ENCODE measurements around the gene RCCD1.

GRCh38 chr15:90931575-90931827 is 23.2 kb upstream of the RCCD1 start:
- TF ChIP-seq CREB1 (IDR thresholded peaks at IDR 0.05; ENCODE audit: low read depth) = no peak
- no peak for TF ChIP-seq YY1 (IDR thresholded peaks at IDR 0.05; ENCODE audit: low read depth)
- TF ChIP-seq EP300 (IDR thresholded peaks at IDR 0.05; ENCODE audit: borderline replicate concordance) = no peak
- TF ChIP-seq NFIC (IDR thresholded peaks at IDR 0.05) = no peak
- TF ChIP-seq ZBTB7A (IDR thresholded peaks at IDR 0.05; ENCODE audit: low read depth) = no peak
- no peak for TF ChIP-seq TAF1 (IDR thresholded peaks at IDR 0.05; ENCODE audit: low read depth)
- TF ChIP-seq TEAD4 (IDR thresholded peaks at IDR 0.05) = no peak
- TF ChIP-seq FOXM1 (IDR thresholded peaks at IDR 0.05; ENCODE audit: borderline replicate concordance, low read depth) = no peak
- no peak for TF ChIP-seq CEBPB (IDR thresholded peaks at IDR 0.05)
- no peak for TF ChIP-seq USF1 (IDR thresholded peaks at IDR 0.05)
- no peak for TF ChIP-seq EGR1 (IDR thresholded peaks at IDR 0.05)
- TF ChIP-seq TCF12 (IDR thresholded peaks at IDR 0.05; ENCODE audit: low read depth) = no peak
- TF ChIP-seq MAX (IDR thresholded peaks at IDR 0.05) = no peak

Data from Ishikawa (cell line).